SK-N-SH (cell line): ENCODE data around the gene OSBPL8.

Source experiments
- CHD2 ChIP-seq: fragments of 150-350 bp; IDR thresholded peaks from 2 replicates; pipeline ENCODE4 v1.6.1; 2018; ENCODE audit warnings: low read length; ENCODE audit not compliant: partially characterized antibody
- CTCF ChIP-seq: fragments of 200-600 bp; sonication (generic); IDR thresholded peaks from 2 replicates; pipeline ENCODE4 v1.6.1; 2017; ENCODE audit warnings: antibody characterized with exemption, mild to moderate bottlenecking, moderate library complexity
- MAX ChIP-seq: IDR thresholded peaks from 2 replicates; pipeline ENCODE4 v1.4.0; 2012; ENCODE audit warnings: low read depth
- POLR2AphosphoS5 ChIP-seq: IDR thresholded peaks from 2 replicates; pipeline ENCODE4 v1.6.1; 2012; ENCODE audit warnings: low read depth, low read length
- REST ChIP-seq: IDR thresholded peaks from 2 replicates; pipeline ENCODE4 v1.6.1; 2012; ENCODE audit warnings: mild to moderate bottlenecking, low read depth, low read length, moderate library complexity

- TF ChIP-seq CTCF (no peak), REST (no peak), CHD2 (no peak), MAX (no peak), POLR2AphosphoS5 (no peak)
Measured at GRCh38 chr12:76543813-76544347, 15.7 kb downstream of the OSBPL8 start.
